UCSD-AML1 (cell line): ENCODE results near the gene CELF5.
"Not testable (repeated sequence)": the region's sequence is repeated elsewhere in the genome, so short reads cannot be mapped to it uniquely, and the experiment has no call there.

Experiments
- DNase-seq: peaks from one replicate; lab custom pipeline; 2025; ENCODE audit not compliant: unreplicated experiment; lab: John Stamatoyannopoulos, UW

CELF5 gene

GRCh38 chr19:3289971-3290569 lies 65.6 kb downstream of the CELF5 start:
- no peak for DNase-seq

DNA sequence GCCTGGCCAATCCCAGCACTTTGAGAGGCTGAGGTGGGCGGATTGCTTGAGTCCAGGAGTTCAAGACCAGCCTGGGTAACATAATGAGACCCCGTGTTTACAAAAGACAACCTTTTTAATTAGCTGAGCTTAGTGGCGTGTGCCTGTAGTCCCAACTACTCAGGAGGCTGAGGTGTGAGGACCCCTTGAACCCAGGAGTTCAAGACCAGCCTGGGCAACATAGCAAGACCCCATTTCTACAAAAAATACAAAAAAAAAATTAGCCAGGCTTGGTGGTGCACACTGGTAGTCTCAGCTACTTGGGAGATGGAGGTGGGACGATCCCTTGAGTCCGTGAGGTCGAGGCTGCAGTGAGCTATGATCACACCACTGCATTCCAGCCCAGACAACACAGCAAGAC lies 66.4 kb downstream of the CELF5 start:
- not testable (repeated sequence) for DNase-seq

DNA sequence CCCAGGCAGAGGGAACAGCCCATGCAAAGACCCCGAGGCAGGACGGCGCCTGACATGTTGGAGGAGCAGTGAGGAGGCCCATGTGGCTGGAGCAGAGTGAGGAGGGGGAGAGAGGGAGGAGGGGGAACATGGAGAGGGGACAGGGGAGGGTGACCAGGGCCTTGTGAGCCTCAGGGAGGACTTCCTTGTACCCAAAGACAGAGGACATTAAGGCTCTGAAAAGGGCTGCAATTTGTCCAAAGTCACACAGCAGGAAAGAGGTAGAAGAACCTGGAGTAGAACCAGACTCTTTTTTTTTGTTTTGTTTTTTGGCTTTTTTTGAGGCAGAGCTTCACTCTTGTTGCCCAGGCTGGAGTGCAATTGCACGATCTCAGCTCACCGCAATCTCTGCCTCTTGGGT lies 67.2 kb downstream of the CELF5 start:
- no peak for DNase-seq

GRCh38 chr19:3292958-3293529 lies 68.6 kb downstream of the CELF5 start:
- DNase-seq: no peak

GRCh38 chr19:3293560-3293959 lies 69.1 kb downstream of the CELF5 start:
- no peak for DNase-seq

GRCh38 chr19:3294080-3294850 lies 69.8 kb downstream of the CELF5 start:
- DNase-seq: no peak

GRCh38 chr19:3295581-3295980 lies 71.1 kb downstream of the CELF5 start:
- DNase-seq: no peak

DNA sequence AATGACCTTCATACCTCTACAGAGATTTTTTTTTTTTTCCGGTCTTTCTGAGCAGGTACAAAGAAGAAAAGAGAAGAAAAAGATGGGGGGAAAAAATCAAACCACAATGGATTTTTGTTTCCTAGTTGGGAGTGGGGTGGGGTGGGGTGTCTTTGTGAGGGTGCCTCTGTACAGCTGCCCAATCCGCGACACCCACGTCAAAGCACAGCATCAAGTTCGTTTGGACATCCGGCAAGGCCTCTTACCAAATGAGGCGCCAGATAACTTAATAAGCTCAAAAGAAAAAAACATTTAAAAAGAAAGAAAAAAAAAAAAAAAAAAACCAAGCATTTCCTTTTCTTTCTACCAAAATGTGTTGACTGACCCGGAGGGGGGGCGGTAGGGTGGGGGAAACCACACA lies 71.6 kb downstream of the CELF5 start:
- no peak for DNase-seq

- DNase-seq: no peak
These were observed 72.0 kb downstream of the CELF5 start for GRCh38 chr19:3296446-3296845.

DNA sequence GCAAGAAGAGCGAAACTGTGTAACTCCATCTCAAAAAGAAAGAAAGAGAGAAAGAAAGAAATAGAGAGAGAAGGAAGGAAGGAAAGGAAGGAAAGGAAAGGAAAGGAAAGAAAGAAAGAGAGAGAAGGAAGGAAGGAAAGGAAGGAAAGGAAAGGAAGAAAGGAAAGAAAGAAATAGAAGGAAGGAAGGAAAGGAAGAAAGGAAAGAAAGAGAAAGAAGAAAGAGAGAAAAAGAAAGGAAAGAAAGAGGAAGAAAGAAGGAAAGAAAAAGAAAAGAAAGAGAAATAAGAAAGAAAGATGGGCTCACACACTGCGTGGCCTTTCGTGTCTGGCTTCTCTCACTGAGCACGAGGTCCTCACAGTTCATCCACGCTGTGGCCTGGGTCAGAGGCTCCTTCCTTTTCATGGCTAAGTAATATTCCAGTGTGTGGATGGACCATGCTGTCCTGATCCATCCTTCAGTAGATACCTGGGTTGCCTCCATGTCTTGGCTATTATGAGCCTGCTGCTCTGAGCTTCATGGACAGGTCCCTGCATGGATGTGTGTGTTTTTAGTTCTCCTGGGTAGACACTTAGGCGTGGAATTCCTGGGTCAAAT lies 74.5 kb downstream of the CELF5 start:
- no peak for DNase-seq

DNA sequence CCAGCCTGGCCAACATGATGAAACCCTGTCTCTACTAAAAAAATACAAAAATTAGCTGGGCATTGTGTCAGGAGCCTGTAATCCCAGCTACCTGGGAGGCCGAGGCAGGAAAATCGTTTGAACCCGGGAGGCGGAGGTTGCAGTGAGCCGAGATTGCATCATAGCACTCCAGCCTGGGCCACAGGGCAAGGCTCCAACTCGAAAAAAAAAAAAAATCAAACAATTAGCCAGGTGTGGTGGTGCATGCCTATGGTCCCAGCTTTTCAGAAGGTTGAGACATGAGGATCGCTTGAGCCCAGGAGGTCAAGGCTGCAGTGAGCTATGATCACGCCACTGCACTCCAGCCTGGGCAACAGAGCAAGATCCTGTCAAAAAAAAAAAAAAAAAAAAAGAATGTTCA lies 76.1 kb downstream of the CELF5 start:
- DNase-seq: not testable (repeated sequence)

- DNase-seq: no peak
These were observed 78.3 kb downstream of the CELF5 start for GRCh38 chr19:3302755-3303154.

DNA sequence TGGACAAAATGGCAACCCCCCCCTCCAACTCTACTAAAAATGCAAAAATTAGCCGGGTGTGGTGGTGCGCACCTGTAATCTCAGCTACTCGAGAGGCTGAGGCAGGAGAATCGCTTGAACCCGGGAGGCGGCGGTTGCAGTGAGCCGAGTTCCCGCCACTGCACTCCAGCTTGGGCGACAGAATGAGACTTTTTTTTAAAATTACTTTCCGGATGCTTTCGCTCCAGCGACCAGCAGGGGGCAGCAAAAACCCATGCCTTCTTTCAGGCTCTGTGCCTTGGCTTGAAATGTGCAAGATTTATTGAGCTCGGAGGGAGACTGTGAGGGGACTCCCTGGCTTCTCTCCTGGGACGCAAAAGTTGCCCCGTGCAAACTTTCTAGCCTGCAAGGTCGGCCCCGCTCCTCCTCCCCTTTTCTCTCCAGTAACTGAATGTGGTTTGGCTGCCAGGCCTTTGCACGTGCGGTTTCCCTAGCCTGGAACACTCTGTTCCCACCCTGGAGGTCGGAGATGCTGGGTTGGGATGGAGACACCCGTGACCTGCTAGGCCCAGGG lies 80.5 kb downstream of the CELF5 start:
- DNase-seq: peak; percentile 74

GRCh38 chr19:3309724-3310123 lies 85.3 kb downstream of the CELF5 start:
- DNase-seq: no peak

GRCh38 chr19:3310280-3310679 lies 85.8 kb downstream of the CELF5 start:
- DNase-seq: no peak

GRCh38 chr19:3310711-3311110 lies 86.2 kb downstream of the CELF5 start:
- no peak for DNase-seq

DNA sequence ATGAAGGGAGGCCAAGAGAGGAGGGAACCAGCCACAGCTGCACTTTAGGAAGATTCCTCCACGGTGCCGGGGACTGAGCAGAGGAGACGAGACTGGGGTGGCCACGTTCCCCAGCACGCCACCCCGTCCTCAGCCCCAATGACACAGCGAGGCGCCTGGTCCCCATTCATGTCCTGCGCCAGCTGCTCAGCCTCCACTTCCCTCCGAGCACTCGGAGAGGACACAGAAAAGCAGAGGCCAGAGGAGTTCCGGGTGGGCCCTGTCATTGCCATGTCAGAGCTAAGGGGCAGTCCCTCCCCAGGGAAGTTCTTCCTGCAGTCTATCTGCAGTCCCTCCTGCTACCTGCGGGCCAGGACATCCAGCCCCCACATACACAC lies 88.7 kb downstream of the CELF5 start:
- no peak for DNase-seq

- no peak for DNase-seq
These were observed 90.7 kb downstream of the CELF5 start for GRCh38 chr19:3314962-3315675.

GRCh38 chr19:3315676-3315973 lies 91.2 kb downstream of the CELF5 start:
- DNase-seq: no peak

- no peak for DNase-seq
These were observed 91.7 kb downstream of the CELF5 start for GRCh38 chr19:3316132-3316648.

DNA sequence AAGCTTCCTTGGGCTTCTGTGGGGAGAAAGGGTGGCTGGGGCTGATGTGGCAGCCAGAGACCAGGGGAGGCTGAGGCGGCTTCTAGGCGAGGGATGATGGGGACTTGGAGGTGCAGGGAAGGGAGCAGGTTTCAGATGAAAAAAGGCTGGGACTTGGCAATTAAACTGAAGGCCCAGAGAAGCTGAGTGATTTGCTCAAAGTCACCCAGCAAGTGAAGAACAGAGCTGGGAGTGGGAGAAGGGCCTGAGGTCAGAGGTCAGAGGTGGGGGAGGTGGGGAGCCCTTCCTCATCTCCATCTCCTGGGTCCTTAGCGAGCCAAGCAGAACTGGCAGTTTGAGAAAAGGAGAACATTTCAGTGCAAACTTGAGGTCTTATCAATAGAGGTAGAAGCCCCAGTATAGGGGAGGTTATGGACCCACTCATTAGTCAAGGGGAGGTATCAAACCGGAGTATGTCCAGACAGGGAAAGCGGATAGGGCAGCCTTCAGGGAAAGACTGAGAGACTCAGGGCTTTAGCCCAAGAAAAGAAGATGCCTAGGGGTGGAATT lies 92.3 kb downstream of the CELF5 start:
- no peak for DNase-seq
